Spleen (tissue), 11 donors: ENCODE data around the gene HCFC1. TPM values are rescaled to one million over a fixed set of nuclear protein-coding genes. Genes with fewer than 3 reads are reported as not detected.

Source experiments
- DNase-seq: peaks from one replicate; pipeline ENCODE4 v3.0.0-alpha.2; 2020
- H3K27ac ChIP-seq, 8 donors: fragments of 200-600 bp; sonication (generic) in 7 of 8; 1 replicate in 4 of 8; 2 replicates in 4 of 8; pipeline versions ENCODE4 v1.5.0 to v1.8.0; 2016 to 2021; ENCODE audit warnings: inconsistent platforms in 4 of 8, mild to moderate bottlenecking in 4 of 8, moderate library complexity in 1 of 8
- H3K27me3 ChIP-seq, 7 donors: fragments of 200-600 bp; sonication (generic) in 6 of 7; replicated peaks in 1 of 7; 1 replicate in 4 of 7; 2 replicates in 3 of 7; pipeline versions ENCODE4 v1.5.0 to v1.8.0; 2016 to 2021; ENCODE audit warnings: inconsistent platforms in 3 of 7, mild to moderate bottlenecking in 1 of 7
- H3K36me3 ChIP-seq, 6 donors: fragments of 200-600 bp; sonication (generic) in 5 of 6; 1 replicate in 4 of 6; 2 replicates in 2 of 6; pipeline versions ENCODE4 v1.5.0 to v1.8.0; 2016 to 2021; ENCODE audit warnings: inconsistent platforms in 2 of 6
- H3K4me1 ChIP-seq, 6 donors: fragments of 200-600 bp; sonication (generic) in 5 of 6; 1 replicate in 3 of 6; 2 replicates in 3 of 6; pipeline versions ENCODE4 v1.5.0 to v1.8.0; 2016 to 2021; ENCODE audit warnings: inconsistent platforms in 3 of 6
- H3K4me3 ChIP-seq, 8 donors: fragments of 200-600 bp; sonication (generic) in 7 of 8; 1 replicate in 4 of 8; 2 replicates in 4 of 8; pipeline versions ENCODE4 v1.5.0 to v1.8.0; 2016 to 2021; ENCODE audit warnings: inconsistent platforms in 4 of 8, mild to moderate bottlenecking in 4 of 8, moderate library complexity in 2 of 8
- H3K9me3 ChIP-seq, 8 donors: fragments of 200-600 bp; sonication (generic) in 7 of 8; 1 replicate in 4 of 8; 2 replicates in 4 of 8; pipeline versions ENCODE4 v1.5.0 to v1.8.0; 2016 to 2021; ENCODE audit warnings: inconsistent platforms in 4 of 8
- POLR2A ChIP-seq, 3 donors: fragments of 450-650 bp; IDR thresholded peaks; one replicate each; pipeline ENCODE4 v1.5.1; 2017; ENCODE audit warnings: antibody characterized with exemption in 3 of 3, mild to moderate bottlenecking in 1 of 3
- POLR2AphosphoS5 ChIP-seq, 3 donors: sonication (generic); formaldehyde crosslinking; IDR thresholded peaks; one replicate each; pipeline ENCODE4 v1.5.1; 2017; ENCODE audit warnings: antibody characterized with exemption in 3 of 3
- WGBS, 5 donors: extraction: QIAGEN DNeasy Blood & Tissue Kit in 3 of 5; methylation state at CpG; one replicate each; pipeline versions ENCODE4 v1.1.5 to v1.1.7; 2013 to 2018; 5-methylcytosine and 5-hydroxymethylcytosine counted together
- intact Hi-C: fragments of 100-400 bp; cut with DNase I; formaldehyde crosslinking; loops from one replicate; pipeline ENCODE4 v1.15.0; 2023; ENCODE audit warnings: low total_unique reads
- polyA plus RNA-seq, 3 donors: library from polyadenylated mRNA; stranded (reverse); fragments of 200-250 nt; gene quantifications; one replicate each; pipeline ENCODE4 v1.2.1, GENCODE V29; 2013
- total RNA-seq, 7 donors: library from RNA; depleted of rRNA in 3 of 7; stranded (reverse); fragments of >200 nt in 3 of 7; fragmentation: NEBNext Ultra II Directional in 4 of 7; extraction: Animal tissue kit (Norgen Biotek cat#: 25700) in 4 of 7; gene quantifications; one replicate each; pipeline versions ENCODE4 v1.1.0 to v1.2.1, GENCODE V29; 2016 to 2021
- TF ChIP-seq, protein P1 (sequence below), 11 experiments: fragments of 200-600 bp in 7 of 11; fragments of 450-650 bp in 4 of 11; sonication (generic) in 4 of 11; IDR thresholded peaks in 8 of 11; conservative IDR thresholded peaks in 3 of 11; 1 replicate in 7 of 11; 2 replicates in 4 of 11; pipeline versions ENCODE4 v1.4.0 to v1.8.0; 2016 to 2021; ENCODE audit warnings: antibody characterized with exemption in 11 of 11, inconsistent platforms in 4 of 11, mild to moderate bottlenecking in 1 of 11
- donor health status: healthy with polysubstance abuse.
- donor health status: DM: no; HTN: no; CAD: no; lungs with moderate emphysema.
- donor health status: DM: no; HTN: no; CAD: no.
- donor health status: Bipolar disorder and iron deficiency.
- donor health status: healthy.
- donor health status: DM: no; HTN: no; CAD: no.
- donor health status: DM: yes; HTN: yes; CAD: no.

The HCFC1 gene
- total and polyA plus RNA-seq, 10 donors, result 9.5 to 86.5 (median 60.8) TPM

GRCh38 chrX:153947009-153947769, 24.4 kb downstream of the HCFC1 start:
- Histone ChIP-seq H3K9me3 (no peaks in the 10 kb centered on the region), H3K4me1 (peaks cover 4 to 66% (median 49%) of the 10 kb centered on the region in 6 donors), H3K4me3 (no peak overlapping the region), H3K27ac (peak overlapping the region in 7 of 8 donors; percentile 38 to 79 (median 74)), H3K36me3 (peaks cover 0 to 53% (median 30%) of the 10 kb centered on the region in 6 donors), H3K27me3 (no peaks in the 10 kb centered on the region)
- TF ChIP-seq, protein P1, sequence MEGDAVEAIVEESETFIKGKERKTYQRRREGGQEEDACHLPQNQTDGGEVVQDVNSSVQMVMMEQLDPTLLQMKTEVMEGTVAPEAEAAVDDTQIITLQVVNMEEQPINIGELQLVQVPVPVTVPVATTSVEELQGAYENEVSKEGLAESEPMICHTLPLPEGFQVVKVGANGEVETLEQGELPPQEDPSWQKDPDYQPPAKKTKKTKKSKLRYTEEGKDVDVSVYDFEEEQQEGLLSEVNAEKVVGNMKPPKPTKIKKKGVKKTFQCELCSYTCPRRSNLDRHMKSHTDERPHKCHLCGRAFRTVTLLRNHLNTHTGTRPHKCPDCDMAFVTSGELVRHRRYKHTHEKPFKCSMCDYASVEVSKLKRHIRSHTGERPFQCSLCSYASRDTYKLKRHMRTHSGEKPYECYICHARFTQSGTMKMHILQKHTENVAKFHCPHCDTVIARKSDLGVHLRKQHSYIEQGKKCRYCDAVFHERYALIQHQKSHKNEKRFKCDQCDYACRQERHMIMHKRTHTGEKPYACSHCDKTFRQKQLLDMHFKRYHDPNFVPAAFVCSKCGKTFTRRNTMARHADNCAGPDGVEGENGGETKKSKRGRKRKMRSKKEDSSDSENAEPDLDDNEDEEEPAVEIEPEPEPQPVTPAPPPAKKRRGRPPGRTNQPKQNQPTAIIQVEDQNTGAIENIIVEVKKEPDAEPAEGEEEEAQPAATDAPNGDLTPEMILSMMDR (IDR thresholded peaks at IDR 0.05 in 8 of 11, conservative IDR thresholded peaks at IDR 0.05 in 3 of 11), result peak; percentile 64 to 89 (median 85)
- peak; percentile 50 to 63 (median 62) for TF ChIP-seq POLR2AphosphoS5 (IDR thresholded peaks at IDR 0.05)
- TF ChIP-seq POLR2A (IDR thresholded peaks at IDR 0.05), result no peak
- peak; percentile 93 for DNase-seq
- 26 to 49% (median 32%) methylated on average over 12 to 19 of the region's 19 CpGs for WGBS, 5 donors
- intact Hi-C loops, result no loop called here

DNA sequence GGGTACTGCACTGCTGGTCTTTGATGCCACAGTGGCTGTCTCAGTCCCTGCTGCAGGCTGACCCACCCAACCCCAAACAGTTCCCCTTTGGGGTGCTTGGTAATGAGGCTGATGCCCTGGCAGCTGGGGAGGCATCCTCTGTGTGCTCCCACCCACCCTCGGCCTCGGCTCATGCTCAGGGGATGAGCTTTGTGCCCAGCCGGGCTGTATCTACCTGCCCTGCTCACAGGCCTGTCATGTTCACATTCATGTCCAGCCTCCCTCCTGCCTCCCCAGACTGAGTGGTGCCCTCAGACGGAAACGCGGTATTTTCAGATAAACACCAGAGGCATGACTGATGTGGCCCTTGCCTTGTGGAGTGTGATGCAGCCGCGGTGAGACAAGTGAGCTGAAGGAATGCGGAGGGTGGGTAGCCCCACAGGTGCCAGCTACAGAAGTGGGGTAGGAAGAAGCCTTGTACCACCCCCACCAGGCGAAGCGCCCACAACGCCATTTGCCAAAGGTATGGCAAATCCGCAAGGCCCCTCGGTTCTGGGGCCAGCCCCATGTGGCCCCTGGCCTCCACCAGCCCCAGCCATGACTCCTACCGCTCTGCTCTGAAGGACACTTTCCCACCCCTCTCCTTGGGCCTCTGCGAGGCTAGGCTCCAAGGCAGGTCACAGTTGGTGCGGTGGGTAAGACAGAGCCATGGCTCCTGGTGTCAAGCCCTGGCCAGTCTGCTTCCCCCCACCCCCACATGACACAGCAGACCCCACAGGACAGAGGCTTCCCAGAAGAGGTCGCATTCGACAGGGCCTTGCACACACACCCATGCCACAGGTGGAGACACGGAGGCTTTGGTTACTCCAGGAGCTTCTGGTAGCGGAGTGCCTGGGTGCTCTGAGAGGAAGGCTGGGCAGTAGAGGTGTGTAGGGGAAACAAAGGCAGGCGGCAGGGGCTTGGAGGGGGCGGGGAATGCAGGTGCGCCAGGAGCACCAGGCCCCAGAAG, 25.4 kb downstream of the HCFC1 start:
- no peak for DNase-seq
- intact Hi-C loops, result no loop called here
- no peak overlapping the region for H3K4me3 ChIP-seq
- 84 to 93% (median 91%) methylated on average over 3 to 24 of the region's 24 CpGs for WGBS, 5 donors
- peak overlapping the region in 6 of 8 donors; percentile 51 to 79 (median 74) for H3K27ac ChIP-seq
- H3K36me3 ChIP-seq, result peaks cover 0 to 44% (median 20%) of the 10 kb centered on the region in 6 donors
- TF ChIP-seq, protein P1 (IDR thresholded peaks at IDR 0.05 in 8 of 11, conservative IDR thresholded peaks at IDR 0.05 in 3 of 11), result no peak
- TF ChIP-seq POLR2AphosphoS5 (IDR thresholded peaks at IDR 0.05), result peak in 1 of 3 donors; percentile 31
- TF ChIP-seq POLR2A (IDR thresholded peaks at IDR 0.05), result no peak
- peaks cover 4 to 75% (median 54%) of the 10 kb centered on the region in 6 donors for H3K4me1 ChIP-seq
- no peaks in the 10 kb centered on the region for H3K27me3 ChIP-seq
- no peaks in the 10 kb centered on the region for H3K9me3 ChIP-seq

DNA sequence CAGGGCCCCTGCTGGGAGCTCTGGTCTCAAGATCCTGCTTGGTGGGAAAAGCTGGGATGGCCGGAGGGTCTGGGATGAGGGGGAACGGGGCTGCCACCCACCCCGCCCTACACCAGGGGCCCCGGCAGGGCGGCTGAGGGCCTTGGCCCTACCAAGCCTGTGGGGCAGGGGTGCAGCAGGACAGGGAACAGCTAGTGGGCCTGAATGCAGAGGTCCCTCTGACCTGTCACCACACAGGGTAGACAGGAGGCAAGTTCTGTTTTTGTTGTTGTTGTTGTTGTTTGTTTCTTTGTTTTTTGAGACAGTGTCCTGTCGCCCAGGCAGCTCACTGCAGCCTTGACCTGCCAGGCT, 26.8 kb downstream of the HCFC1 start:
- Histone ChIP-seq H3K4me1 (peaks cover 4 to 82% (median 56%) of the 10 kb centered on the region in 6 donors), H3K27ac (peak overlapping the region; percentile 14 to 89 (median 78)), H3K9me3 (no peaks in the 10 kb centered on the region), H3K36me3 (peaks cover 0 to 39% (median 6%) of the 10 kb centered on the region in 6 donors), H3K4me3 (peak overlapping the region in 6 of 8 donors; percentile 31 to 74 (median 53)), H3K27me3 (no peaks in the 10 kb centered on the region)
- 24 to 57% (median 48%) methylated on average over 1 to 6 of the region's 6 CpGs for WGBS, 5 donors
- TF ChIP-seq, protein P1 (IDR thresholded peaks at IDR 0.05 in 8 of 11, conservative IDR thresholded peaks at IDR 0.05 in 3 of 11), result no peak
- no peak for TF ChIP-seq POLR2A (IDR thresholded peaks at IDR 0.05)
- no peak for TF ChIP-seq POLR2AphosphoS5 (IDR thresholded peaks at IDR 0.05)
- no peak for DNase-seq
- intact Hi-C loops, result no loop called here
